ENCODE data around the gene ATP9A. TPM values are rescaled to one million over a fixed set of nuclear protein-coding genes. Genes with fewer than 3 reads are reported as not detected.
"Not testable (repeated sequence)": the region's sequence is repeated elsewhere in the genome, so short reads cannot be mapped to it uniquely, and the experiment has no call there.

ATP9A gene
- total and polyA plus RNA-seq, 10 of the 15 experiments (the other 5 are each of a cell fraction or from before 2014, with no cell fraction given), result 0.03 to 0.81 (median 0.14) TPM

GRCh38 chr20:51738877-51739447 lies 29.2 kb downstream of the ATP9A start (continued):
- TF ChIP-seq USF2 (IDR thresholded peaks at IDR 0.05; ENCODE audit: borderline replicate concordance, low read depth, low read length) (no peak), TCF12 (IDR thresholded peaks at IDR 0.05; ENCODE audit: low read depth, low read length) (no peak)

GRCh38 chr20:51738261-51738660 lies 29.9 kb downstream of the ATP9A start:
- H3K36me3 ChIP-seq (ENCODE audit: control insufficient read depth in 2 of 2, insufficient read depth in 2 of 2, low read length in 1 of 2); BruUV-seq (replicated peaks); H3K4me2 ChIP-seq (ENCODE audit: control insufficient read depth, insufficient read depth): not testable (repeated sequence)

DNA sequence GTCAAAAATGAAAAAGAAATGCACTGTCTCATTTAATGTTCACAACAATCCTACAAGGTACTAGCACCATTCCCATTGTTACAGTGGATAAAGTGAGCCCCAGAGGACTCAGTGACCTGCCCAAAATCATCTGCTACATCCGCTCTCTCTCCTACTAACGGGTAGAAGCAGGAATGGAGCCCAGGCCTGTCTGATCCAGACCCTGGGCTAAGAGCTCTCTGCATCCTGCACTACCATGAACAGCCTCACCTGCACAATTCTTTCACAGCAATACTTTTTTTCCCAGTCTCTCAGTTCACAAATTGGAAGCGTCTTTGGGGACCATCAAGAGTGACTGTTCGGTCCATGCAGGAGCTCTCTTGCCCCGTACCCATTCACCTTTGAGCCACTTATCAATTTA lies 31.2 kb downstream of the ATP9A start:
- no peak for FAIRE-seq
- ChIA-PET POLR2A (no interaction called here), CTCF (no interaction called here)
- TF ChIP-seq SMARCA5 (IDR thresholded peaks at IDR 0.05) (no peak), ZBTB40 (IDR thresholded peaks at IDR 0.05; ENCODE audit: borderline replicate concordance) (no peak), ZNF274 (IDR thresholded peaks at IDR 0.05; ENCODE audit: insufficient read depth, insufficient read length) (no peak), POLR2A (IDR thresholded peaks at IDR 0.05; ENCODE audit: low read depth, low read length) (no peak), PAX5 (IDR thresholded peaks at IDR 0.05; ENCODE audit: borderline replicate concordance, low read depth, low read length) (no peak), MTA3 (IDR thresholded peaks at IDR 0.05; ENCODE audit: borderline replicate concordance, low read length) (no peak), E2F4 (IDR thresholded peaks at IDR 0.05; ENCODE audit: low read depth, low read length) (no peak), NFXL1 (IDR thresholded peaks at IDR 0.05; ENCODE audit: borderline replicate concordance) (no peak)

More at GRCh38 chr20:51738261-51738660, 29.9 kb downstream of the ATP9A start:
- SMC1A ChIA-PET (ENCODE audit: uncharacterized antibody, unreplicated experiment); H4K20me1 ChIP-seq (ENCODE audit: control insufficient read depth, insufficient read depth); H3K79me2 ChIP-seq (ENCODE audit: control insufficient read depth, insufficient read depth, low read length); H3K4me3 ChIP-seq; in situ Hi-C loops (cut with MboI); RAD21 ChIA-PET (ENCODE audit: unreplicated experiment); POLR2A ChIA-PET; DNase-seq (ENCODE audit: low read depth, low spot score); H3K9ac ChIP-seq (ENCODE audit: control insufficient read depth, insufficient read depth, low read length); H3K27me3 ChIP-seq (replicated peaks in 1 of 2; ENCODE audit: control insufficient read depth in 2 of 2, insufficient read depth in 2 of 2, low read length in 1 of 2); H3K4me1 ChIP-seq (ENCODE audit: control insufficient read depth, insufficient read depth, low read length); H3K27ac ChIP-seq (ENCODE audit: control insufficient read depth, insufficient read depth); FAIRE-seq; H2AFZ ChIP-seq (ENCODE audit: control insufficient read depth, low read depth, low read length); CTCF ChIA-PET; intact Hi-C loops (cut with micrococcal nuclease; ENCODE audit: unreplicated experiment); ATAC-seq; H3K9me3 ChIP-seq (replicated peaks; ENCODE audit: control insufficient read depth, insufficient read depth, low read length): not testable (repeated sequence)
- 45% methylated on average over 15 of the region's 15 CpGs for WGBS (ENCODE audit: insufficient coverage, insufficient replicate concordance, low lambda C conversion rate, missing lambda C conversion rate)

More for the DNA sequence above, 31.2 kb downstream of the ATP9A start:
- no peaks in the 10 kb centered on the region for H3K9me3 ChIP-seq (replicated peaks; ENCODE audit: control insufficient read depth, insufficient read depth, low read length)
- BruUV-seq (replicated peaks), result no TSS peak
- H3K4me2 ChIP-seq (ENCODE audit: control insufficient read depth, insufficient read depth), result no peak overlapping the region
- ChIA-PET RAD21 (ENCODE audit: unreplicated experiment) (no interaction called here), SMC1A (ENCODE audit: uncharacterized antibody, unreplicated experiment) (no interaction called here)
- ATAC-seq (no peak), DNase-seq (ENCODE audit: low read depth, low spot score) (no peak)
- no peak overlapping the region for H2AFZ ChIP-seq (ENCODE audit: control insufficient read depth, low read depth, low read length)
- no peaks in the 10 kb centered on the region for H3K27me3 ChIP-seq (replicated peaks in 1 of 2; ENCODE audit: control insufficient read depth in 2 of 2, insufficient read depth in 2 of 2, low read length in 1 of 2)
- no peak overlapping the region for H3K4me3 ChIP-seq
- in situ Hi-C loops (cut with MboI) (no loop called here), intact Hi-C loops (cut with micrococcal nuclease; ENCODE audit: unreplicated experiment) (no loop called here)
- no peak overlapping the region for H3K9ac ChIP-seq (ENCODE audit: control insufficient read depth, insufficient read depth, low read length)
- no peaks in the 10 kb centered on the region for H3K36me3 ChIP-seq (ENCODE audit: control insufficient read depth in 2 of 2, insufficient read depth in 2 of 2, low read length in 1 of 2)
- no peaks in the 10 kb centered on the region for H4K20me1 ChIP-seq (ENCODE audit: control insufficient read depth, insufficient read depth)
- H3K79me2 ChIP-seq (ENCODE audit: control insufficient read depth, insufficient read depth, low read length), result no peaks in the 10 kb centered on the region
- H3K27ac ChIP-seq (ENCODE audit: control insufficient read depth, insufficient read depth), result no peak overlapping the region
- no peaks in the 10 kb centered on the region for H3K4me1 ChIP-seq (ENCODE audit: control insufficient read depth, insufficient read depth, low read length)
- WGBS (ENCODE audit: insufficient coverage, insufficient replicate concordance, low lambda C conversion rate, missing lambda C conversion rate), result 36% methylated on average over 5 of the region's 5 CpGs

Measured in GM12878 (cell line).